Small intestine (tissue), 7 donors: ENCODE results near the gene FBXL12. TPM values are rescaled to one million over a fixed set of nuclear protein-coding genes. Genes with fewer than 3 reads are reported as not detected.
"Not testable (repeated sequence)": the region's sequence is repeated elsewhere in the genome, so short reads cannot be mapped to it uniquely, and the experiment has no call there.

Experiments
- DNase-seq, 2 donors: peaks; one replicate each; pipeline versions ENCODE4 v3.0.0 to v3.0.0-alpha.2; 2013
- FAIRE-seq: peaks from 2 replicates; lab custom pipeline; 2012; peaks lifted over from hg19 to GRCh38; lab: Jason Lieb, UNC
- H3K27ac ChIP-seq, 3 donors: one replicate each; pipeline ENCODE4 v1.5.1; 2013; ENCODE audit warnings: low read length in 2 of 3, mild to moderate bottlenecking in 2 of 3, control low read depth in 1 of 3, inconsistent platforms in 1 of 3, low read depth in 1 of 3, moderate library complexity in 1 of 3
- H3K27me3 ChIP-seq, 3 donors: one replicate each; pipeline ENCODE4 v1.6.1; 2013; ENCODE audit warnings: low read length in 3 of 3, inconsistent platforms in 1 of 3; ENCODE audit not compliant: control insufficient read depth in 3 of 3, insufficient read depth in 3 of 3
- H3K36me3 ChIP-seq, 3 donors: one replicate each; pipeline ENCODE4 v1.6.1; 2013; ENCODE audit warnings: low read length in 3 of 3, inconsistent platforms in 1 of 3, low read depth in 1 of 3, mild to moderate bottlenecking in 1 of 3, moderate library complexity in 1 of 3; ENCODE audit not compliant: control insufficient read depth in 3 of 3, insufficient read depth in 2 of 3
- H3K4me1 ChIP-seq, 3 donors: one replicate each; pipeline ENCODE4 v1.6.1; 2013; ENCODE audit warnings: low read length in 2 of 3, inconsistent platforms in 1 of 3, low read depth in 1 of 3, mild to moderate bottlenecking in 1 of 3, moderate library complexity in 1 of 3; ENCODE audit not compliant: control insufficient read depth in 3 of 3, insufficient read depth in 2 of 3
- H3K4me3 ChIP-seq, 3 donors: one replicate each; pipeline ENCODE4 v1.5.1; 2013; ENCODE audit warnings: low read length in 3 of 3, control low read depth in 1 of 3, inconsistent platforms in 1 of 3, low read depth in 1 of 3, mild to moderate bottlenecking in 1 of 3, moderate library complexity in 1 of 3
- H3K9me3 ChIP-seq, 2 donors: one replicate each; pipeline ENCODE4 v1.6.1; 2013; ENCODE audit warnings: low read depth in 1 of 2, low read length in 1 of 2; ENCODE audit not compliant: control insufficient read depth in 2 of 2, insufficient read depth in 1 of 2
- WGBS, 3 donors: extraction: QIAGEN DNeasy Blood & Tissue Kit; methylation state at CpG; one replicate each; pipeline ENCODE4 v1.1.7; 2013; 5-methylcytosine and 5-hydroxymethylcytosine counted together
- polyA plus RNA-seq, 4 donors: library from polyadenylated mRNA; stranded (reverse) in 3 of 4; unstranded in 1 of 4; fragments of 200-250 nt in 3 of 4; fragments of 120-200 nt in 1 of 4; gene quantifications; one replicate each; pipeline versions ENCODE4 v1.2.1 to v1.2.3, GENCODE V29; 2013
- donor health status: healthy with polysubstance abuse.
- donor health status: control.
- donor health status: control.
- donor health status: Bipolar disorder and iron deficiency.
- donor health status: healthy.

Gene FBXL12
- polyA plus RNA-seq, 4 donors = 17.1 to 39.4 (median 31.7) TPM

GRCh38 chr19:9847087-9847671, 28.3 kb upstream of the FBXL12 start:
- no peaks in the 10 kb centered on the region for H3K4me1 ChIP-seq
- peak in 1 of 2 donors; percentile 14 for DNase-seq
- H3K9me3 ChIP-seq = peaks cover 0 to 4% of the 10 kb centered on the region in 2 donors
- no peaks in the 10 kb centered on the region for H3K27me3 ChIP-seq
- peaks cover 8 to 80% (median 11%) of the 10 kb centered on the region in 3 donors for H3K36me3 ChIP-seq
- H3K27ac ChIP-seq = no peak overlapping the region
- H3K4me3 ChIP-seq = no peak overlapping the region
- 67 to 77% (median 67%) methylated on average over 12 to 13 of the region's 13 CpGs for WGBS, 3 donors
- no peak for FAIRE-seq

GRCh38 chr19:9843626-9844273, 24.9 kb upstream of the FBXL12 start:
- 96 to 97% (median 96%) methylated on average over 12 of the region's 12 CpGs for WGBS, 3 donors
- H3K36me3 ChIP-seq = peaks cover 1 to 87% (median 17%) of the 10 kb centered on the region in 3 donors
- not testable (repeated sequence) for H3K27me3 ChIP-seq, H3K9me3 ChIP-seq, DNase-seq, H3K27ac ChIP-seq, H3K4me3 ChIP-seq, H3K4me1 ChIP-seq, FAIRE-seq

GRCh38 chr19:9842834-9843625, 24.2 kb upstream of the FBXL12 start:
- WGBS, 3 donors = 89 to 99% (median 98%) methylated on average over 9 of the region's 9 CpGs
- no peak overlapping the region for H3K4me3 ChIP-seq
- FAIRE-seq (no peak), DNase-seq (no peak)
- H3K9me3 ChIP-seq = peaks cover 0 to 4% of the 10 kb centered on the region in 2 donors
- H3K36me3 ChIP-seq = peaks cover 0 to 87% (median 19%) of the 10 kb centered on the region in 3 donors
- no peaks in the 10 kb centered on the region for H3K4me1 ChIP-seq
- H3K27ac ChIP-seq = no peak overlapping the region
- H3K27me3 ChIP-seq = no peaks in the 10 kb centered on the region

- no peak overlapping the region for H3K4me3 ChIP-seq
- DNase-seq (no peak), FAIRE-seq (no peak)
- peaks cover 0 to 8% (median 3%) of the 10 kb centered on the region in 3 donors for H3K4me1 ChIP-seq
- H3K36me3 ChIP-seq = peaks cover 0 to 64% (median 15%) of the 10 kb centered on the region in 3 donors
- WGBS, 3 donors = 79 to 91% (median 89%) methylated on average over 1 of the region's 1 CpG
- H3K27ac ChIP-seq = no peak overlapping the region
- no peaks in the 10 kb centered on the region for H3K27me3 ChIP-seq
- peaks cover 0 to 4% of the 10 kb centered on the region in 2 donors for H3K9me3 ChIP-seq
Measured at GRCh38 chr19:9839415-9839814, 20.5 kb upstream of the FBXL12 start.

- H3K4me3 ChIP-seq = no peak overlapping the region
- H3K9me3 ChIP-seq = peaks cover 0 to 1% of the 10 kb centered on the region in 2 donors
- FAIRE-seq (no peak), DNase-seq (no peak)
- no peak overlapping the region for H3K27ac ChIP-seq
- H3K4me1 ChIP-seq = peaks cover 0 to 8% (median 3%) of the 10 kb centered on the region in 3 donors
- 95 to 97% (median 96%) methylated on average over 15 of the region's 15 CpGs for WGBS, 3 donors
- peaks cover 0 to 53% (median 15%) of the 10 kb centered on the region in 3 donors for H3K36me3 ChIP-seq
- H3K27me3 ChIP-seq = no peaks in the 10 kb centered on the region
Measured at GRCh38 chr19:9838324-9838723, 19.4 kb upstream of the FBXL12 start.

- Histone ChIP-seq H3K27me3 (no peaks in the 10 kb centered on the region), H3K4me3 (peak overlapping the region in 2 of 3 donors; percentile 68 to 76), H3K27ac (no peak overlapping the region), H3K9me3 (no peaks in the 10 kb centered on the region), H3K36me3 (peaks cover 0 to 30% (median 2%) of the 10 kb centered on the region in 3 donors), H3K4me1 (peaks cover 0 to 8% (median 3%) of the 10 kb centered on the region in 3 donors)
- FAIRE-seq (no peak), DNase-seq (peak in 1 of 2 donors; percentile 31)
- WGBS, 3 donors = 1 to 8% (median 4%) methylated on average over 5 of the region's 5 CpGs
Measured at GRCh38 chr19:9836021-9836420, 17.1 kb upstream of the FBXL12 start.

- Histone ChIP-seq H3K36me3 (peaks cover 0 to 26% (median 2%) of the 10 kb centered on the region in 3 donors), H3K4me3 (peak overlapping the region; percentile 68 to 89 (median 76)), H3K27ac (peak overlapping the region in 1 of 3 donors; percentile 8), H3K4me1 (peaks cover 0 to 8% (median 3%) of the 10 kb centered on the region in 3 donors), H3K27me3 (no peaks in the 10 kb centered on the region), H3K9me3 (no peaks in the 10 kb centered on the region)
- WGBS, 3 donors = 1 to 2% (median 1%) methylated on average over 16 to 28 of the region's 28 CpGs
- no peak for FAIRE-seq
- no peak for DNase-seq
Measured at GRCh38 chr19:9835507-9835949, 16.6 kb upstream of the FBXL12 start.
